AG04449 (cell line): ENCODE data around the gene NENF.

Experiments
- CTCF ChIA-PET: fragments of 350-600 bp; formaldehyde crosslinking; extraction: SDS; loops from one replicate; lab custom pipeline; 2021; ENCODE audit warnings: antibody characterized with exemption; lab: Yijun Ruan, JAX
- POLR2A ChIA-PET: fragments of 400-600, 350-600 bp; formaldehyde crosslinking; extraction: SDS; loops from one replicate; lab custom pipeline; 2020; ENCODE audit warnings: antibody characterized with exemption, inconsistent platforms; lab: Yijun Ruan, JAX
- DNase-seq: peaks from one replicate; pipeline ENCODE4 v3.0.0-alpha.2; 2010; ENCODE audit warnings: low read depth, low spot score
- H3K4me3 ChIP-seq: 2 replicates; pipeline ENCODE4 v1.5.1; 2011; ENCODE audit warnings: low read depth, mild to moderate bottlenecking, control low read depth, low read length
- CTCF ChIP-seq: IDR thresholded peaks from one replicate; pipeline ENCODE4 v1.5.1; 2011; ENCODE audit warnings: mild to moderate bottlenecking, moderate library complexity, low read length, control low read depth, inconsistent platforms; ENCODE audit not compliant: insufficient read depth; ENCODE audit errors: missing control alignments

Gene NENF

GRCh38 chr1:212466437-212466836 lies 33.7 kb downstream of the NENF start:
- H3K4me3 ChIP-seq: no peak overlapping the region
- no peak for TF ChIP-seq CTCF
- ChIA-PET POLR2A (no interaction called here), CTCF (interaction anchor here (0.9 to 8.5 kb wide), 4 partner anchors 10 to 431 kb away, joined by 4 to 139 read pairs (median 6); partner anchors contain the start of genes DTL and INTS7)
- DNase-seq: no peak

GRCh38 chr1:212466898-212467650 lies 34.4 kb downstream of the NENF start:
- ChIA-PET POLR2A (no interaction called here), CTCF (interaction anchor here (0.9 to 8.5 kb wide), 4 partner anchors 10 to 432 kb away, joined by 4 to 139 read pairs (median 6); partner anchors contain the start of genes DTL and INTS7)
- H3K4me3 ChIP-seq: no peak overlapping the region
- TF ChIP-seq CTCF: no peak
- DNase-seq: no peak

GRCh38 chr1:212467843-212468482 lies 35.2 kb downstream of the NENF start:
- no peak for TF ChIP-seq CTCF
- no peak overlapping the region for H3K4me3 ChIP-seq
- POLR2A ChIA-PET: no interaction called here
- CTCF ChIA-PET: interaction anchor here (1.6 to 8.5 kb wide), 3 partner anchors 11 to 433 kb away, joined by 6 to 139 read pairs (median 6); partner anchors contain the start of genes DTL and INTS7
- no peak for DNase-seq

GRCh38 chr1:212470059-212470458 lies 37.3 kb downstream of the NENF start:
- peak; percentile 42 for DNase-seq
- CTCF ChIA-PET: interaction anchor here (0.8 to 8.5 kb wide), 8 partner anchors 9 to 435 kb away, joined by 3 to 139 read pairs (median 4); partner anchors contain the start of gene INTS7
- TF ChIP-seq CTCF: no peak
- POLR2A ChIA-PET: interaction anchor here (0.6 to 1.1 kb wide), 3 partner anchors 138 to 149 kb away, joined by 3 read pairs; partner anchors contain the start of gene ATF3
- no peak overlapping the region for H3K4me3 ChIP-seq

GRCh38 chr1:212471286-212471685 lies 38.6 kb downstream of the NENF start:
- no peak for DNase-seq
- ChIA-PET POLR2A (no interaction called here), CTCF (interaction anchor here (0.6 to 8.5 kb wide), 3 partner anchors 8 to 15 kb away, joined by 3 to 139 read pairs (median 18); no protein-coding TSS in a partner anchor)
- no peak overlapping the region for H3K4me3 ChIP-seq
- no peak for TF ChIP-seq CTCF
